HG03439 (cell line): Measurements from ENCODE around the gene ABLIM2.

Source experiments
- ATAC-seq: cut with Tn5 transposase; IDR thresholded peaks from one replicate; pipeline ENCODE4 v1.9.1; 2021; ENCODE audit warnings: mild to moderate bottlenecking, moderate library complexity; ENCODE audit not compliant: unreplicated experiment

Gene ABLIM2

GRCh38 chr4:7990807-7991459, 167.7 kb downstream of the ABLIM2 start:
- no peak for ATAC-seq

GRCh38 chr4:7989654-7990053, 169.0 kb downstream of the ABLIM2 start:
- ATAC-seq, result no peak

GRCh38 chr4:7988437-7988836, 170.2 kb downstream of the ABLIM2 start:
- ATAC-seq, result no peak

- ATAC-seq, result no peak
Measured at GRCh38 chr4:7987148-7987989, 171.2 kb downstream of the ABLIM2 start.

GRCh38 chr4:7985891-7986441, 172.6 kb downstream of the ABLIM2 start:
- ATAC-seq, result no peak

- no peak for ATAC-seq
Measured at GRCh38 chr4:7985072-7985471, 173.5 kb downstream of the ABLIM2 start.

GRCh38 chr4:7984286-7984925, 174.2 kb downstream of the ABLIM2 start:
- no peak for ATAC-seq

- ATAC-seq, result no peak
Measured at GRCh38 chr4:7983296-7983695, 175.3 kb downstream of the ABLIM2 start.

GRCh38 chr4:7981738-7982394, 176.7 kb downstream of the ABLIM2 start:
- no peak for ATAC-seq

- no peak for ATAC-seq
Measured at GRCh38 chr4:7980036-7980435, 178.6 kb downstream of the ABLIM2 start.

- no peak for ATAC-seq
Measured at GRCh38 chr4:7979652-7979968, 179.0 kb downstream of the ABLIM2 start.

GRCh38 chr4:7978907-7979651, 179.5 kb downstream of the ABLIM2 start:
- no peak for ATAC-seq

GRCh38 chr4:7978489-7978888, 180.1 kb downstream of the ABLIM2 start:
- no peak for ATAC-seq

- ATAC-seq, result no peak
Measured at GRCh38 chr4:7976634-7977033, 182.0 kb downstream of the ABLIM2 start.

GRCh38 chr4:7976025-7976424, 182.6 kb downstream of the ABLIM2 start:
- ATAC-seq, result no peak

GRCh38 chr4:7974425-7974824, 184.2 kb downstream of the ABLIM2 start:
- no peak for ATAC-seq

- no peak for ATAC-seq
Measured at GRCh38 chr4:7973545-7973981, 185.1 kb downstream of the ABLIM2 start.

GRCh38 chr4:7971881-7972500, 186.6 kb downstream of the ABLIM2 start:
- ATAC-seq, result no peak

- no peak for ATAC-seq
Measured at GRCh38 chr4:7971159-7971631, 187.4 kb downstream of the ABLIM2 start.
